ENCODE data around the gene UBE2O.

The UBE2O gene

DNA sequence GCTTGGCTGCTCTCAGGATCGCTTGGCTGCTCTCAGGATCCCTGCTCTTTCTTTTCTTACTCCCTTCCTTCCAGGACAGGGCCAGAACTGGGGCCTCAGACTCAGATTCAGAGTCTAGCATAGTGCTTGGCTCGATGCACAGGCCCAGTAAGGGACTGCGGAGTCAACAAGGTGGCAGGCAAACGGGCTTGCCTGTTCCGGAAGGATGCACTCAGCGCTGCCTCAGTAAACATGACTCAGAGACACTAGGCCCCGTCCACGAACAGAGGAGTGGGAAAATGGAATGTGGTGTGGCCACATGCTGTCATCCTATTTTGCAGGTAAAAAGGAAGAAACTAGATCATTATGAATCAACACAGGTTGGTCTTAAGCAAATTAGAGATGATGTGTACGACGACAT, 58.8 kb downstream of the UBE2O start:
- TF ChIP-seq, protein P1, sequence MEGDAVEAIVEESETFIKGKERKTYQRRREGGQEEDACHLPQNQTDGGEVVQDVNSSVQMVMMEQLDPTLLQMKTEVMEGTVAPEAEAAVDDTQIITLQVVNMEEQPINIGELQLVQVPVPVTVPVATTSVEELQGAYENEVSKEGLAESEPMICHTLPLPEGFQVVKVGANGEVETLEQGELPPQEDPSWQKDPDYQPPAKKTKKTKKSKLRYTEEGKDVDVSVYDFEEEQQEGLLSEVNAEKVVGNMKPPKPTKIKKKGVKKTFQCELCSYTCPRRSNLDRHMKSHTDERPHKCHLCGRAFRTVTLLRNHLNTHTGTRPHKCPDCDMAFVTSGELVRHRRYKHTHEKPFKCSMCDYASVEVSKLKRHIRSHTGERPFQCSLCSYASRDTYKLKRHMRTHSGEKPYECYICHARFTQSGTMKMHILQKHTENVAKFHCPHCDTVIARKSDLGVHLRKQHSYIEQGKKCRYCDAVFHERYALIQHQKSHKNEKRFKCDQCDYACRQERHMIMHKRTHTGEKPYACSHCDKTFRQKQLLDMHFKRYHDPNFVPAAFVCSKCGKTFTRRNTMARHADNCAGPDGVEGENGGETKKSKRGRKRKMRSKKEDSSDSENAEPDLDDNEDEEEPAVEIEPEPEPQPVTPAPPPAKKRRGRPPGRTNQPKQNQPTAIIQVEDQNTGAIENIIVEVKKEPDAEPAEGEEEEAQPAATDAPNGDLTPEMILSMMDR (conservative IDR thresholded peaks at IDR 0.05; ENCODE audit: control insufficient read depth, insufficient read depth, low read depth, low read length) = no peak
- no peak overlapping the region for H3K4me3 ChIP-seq (ENCODE audit: control insufficient read depth, low read depth, low read length)
- DNase-seq (ENCODE audit: low read depth) = no peak

GRCh38 chr17:76391200-76391715, 61.7 kb downstream of the UBE2O start:
- TF ChIP-seq, protein P1 (conservative IDR thresholded peaks at IDR 0.05; ENCODE audit: control insufficient read depth, insufficient read depth, low read depth, low read length) = no peak
- no peak for DNase-seq (ENCODE audit: low read depth)
- no peak overlapping the region for H3K4me3 ChIP-seq (ENCODE audit: control insufficient read depth, low read depth, low read length)

- no peak for DNase-seq (ENCODE audit: low read depth)
- H3K4me3 ChIP-seq (ENCODE audit: control insufficient read depth, low read depth, low read length) = no peak overlapping the region
Measured at GRCh38 chr17:76390003-76390421, 62.9 kb downstream of the UBE2O start.

GRCh38 chr17:76388966-76389888, 63.7 kb downstream of the UBE2O start:
- TF ChIP-seq, protein P1 (conservative IDR thresholded peaks at IDR 0.05; ENCODE audit: control insufficient read depth, insufficient read depth, low read depth, low read length) = peak; percentile 5
- DNase-seq (ENCODE audit: low read depth) = peak; percentile 52
- H3K4me3 ChIP-seq (ENCODE audit: control insufficient read depth, low read depth, low read length) = no peak overlapping the region

More at GRCh38 chr17:76390003-76390421, 62.9 kb downstream of the UBE2O start:
- TF ChIP-seq, protein P1 (conservative IDR thresholded peaks at IDR 0.05; ENCODE audit: control insufficient read depth, insufficient read depth, low read depth, low read length) = no peak

- H3K4me3 ChIP-seq (ENCODE audit: control insufficient read depth, low read depth, low read length) = no peak overlapping the region
- DNase-seq (ENCODE audit: low read depth) = no peak
- TF ChIP-seq, protein P1 (conservative IDR thresholded peaks at IDR 0.05; ENCODE audit: control insufficient read depth, insufficient read depth, low read depth, low read length) = no peak
Measured at GRCh38 chr17:76386966-76387765, 65.8 kb downstream of the UBE2O start.

Measured in fibroblast of mammary gland (primary cell).